Tibial nerve (tissue), 4 donors: ENCODE data around the gene FADS6.

Experiments
- CTCF ChIP-seq, 5 experiments: fragments of 200-600 bp in 3 of 5; fragments of 450-650 bp in 2 of 5; sonication (generic) in 3 of 5; IDR thresholded peaks; one replicate each; pipeline ENCODE4 v1.5.1; 2016 to 2019; ENCODE audit warnings: antibody characterized with exemption in 5 of 5, mild to moderate bottlenecking in 3 of 5, moderate library complexity in 2 of 5
- EP300 ChIP-seq, 2 donors: sonication (generic); formaldehyde crosslinking; IDR thresholded peaks; one replicate each; pipeline ENCODE4 v1.6.1; 2017; ENCODE audit warnings: antibody characterized with exemption in 2 of 2, mild to moderate bottlenecking in 1 of 2

- TF ChIP-seq CTCF (IDR thresholded peaks at IDR 0.05), result no peak
- TF ChIP-seq EP300 (IDR thresholded peaks at IDR 0.05), result no peak
Measured at GRCh38 chr17:74903034-74903433, 9.6 kb upstream of the FADS6 start.
